Activated naive CD8-positive, alpha-beta T cell treated with anti-CD3 and anti-CD28 coated beads, Interleukin-2, amount 50 U/mL, for 24 hours (primary cell): Measurements from ENCODE around the gene CHST9.

Experiments used
- ATAC-seq: fragments of 150-1000 bp; cut with Tn5 transposase; one replicate; pipeline ENCODE4 v1.10.0; 2021
- DNase-seq: peaks from one replicate; pipeline ENCODE4 v3.0.0; 2021
- H3K27ac Mint-ChIP-seq: one replicate; pipeline ENCODE4 v1.8.0; 2021; ENCODE audit warnings: mild to moderate bottlenecking, mixed read lengths
- H3K27me3 Mint-ChIP-seq: one replicate; pipeline ENCODE4 v1.8.0; 2021; ENCODE audit warnings: mixed read lengths
- H3K36me3 Mint-ChIP-seq: one replicate; pipeline ENCODE4 v1.8.0; 2021; ENCODE audit warnings: low read depth, mixed read lengths
- H3K4me1 Mint-ChIP-seq: one replicate; pipeline ENCODE4 v1.8.0; 2021; ENCODE audit warnings: mixed read lengths
- H3K4me3 Mint-ChIP-seq: one replicate; pipeline ENCODE4 v1.8.0; 2021; ENCODE audit warnings: mild to moderate bottlenecking, moderate library complexity, mixed read lengths
- H3K9me3 Mint-ChIP-seq: one replicate; pipeline ENCODE4 v1.8.0; 2021; ENCODE audit warnings: mixed read lengths

The CHST9 gene

DNA sequence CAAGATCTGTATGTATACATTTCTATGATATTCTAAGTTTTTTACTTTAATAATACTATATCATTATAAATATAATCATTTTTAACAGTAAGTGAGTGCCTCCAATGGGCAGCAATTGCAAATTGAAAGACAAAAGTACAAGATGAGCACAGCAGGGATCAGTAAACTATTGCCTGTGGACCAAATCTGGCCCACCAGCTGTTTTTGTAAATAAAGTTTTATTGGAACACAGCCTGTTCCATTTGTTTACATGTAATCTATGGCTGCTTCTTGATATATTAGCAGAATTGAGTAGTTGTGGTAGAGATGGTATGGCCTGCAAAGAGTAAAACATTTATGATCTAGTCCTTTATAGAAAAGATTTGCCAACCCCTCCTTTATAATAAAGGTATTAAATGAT lies 43.2 kb downstream of the CHST9 start:
- no peak for DNase-seq
- H3K27ac Mint-ChIP-seq = no peak overlapping the region
- ATAC-seq = no peak
- no peaks in the 10 kb centered on the region for H3K36me3 Mint-ChIP-seq
- no peaks in the 10 kb centered on the region for H3K4me1 Mint-ChIP-seq
- no peaks in the 10 kb centered on the region for H3K9me3 Mint-ChIP-seq
- no peaks in the 10 kb centered on the region for H3K27me3 Mint-ChIP-seq
- no peak overlapping the region for H3K4me3 Mint-ChIP-seq

DNA sequence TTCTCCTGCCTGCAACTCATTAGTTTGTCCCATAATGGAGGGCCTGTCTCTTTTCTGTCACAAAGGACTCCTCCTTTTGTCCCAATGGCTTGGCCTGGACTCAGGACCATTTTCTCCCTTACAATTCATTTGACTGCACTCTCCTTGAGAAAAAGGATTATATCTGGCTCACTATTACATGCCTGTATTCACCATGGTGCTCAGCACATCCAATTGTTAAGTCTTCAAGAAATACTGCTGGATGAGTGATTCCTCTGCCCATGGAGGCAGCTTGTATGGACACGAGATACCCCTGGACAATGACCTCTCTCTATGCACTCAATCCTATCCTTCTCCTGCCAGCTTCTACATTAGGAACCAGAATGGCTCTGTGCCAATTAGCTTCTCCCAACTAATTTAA lies 47.0 kb downstream of the CHST9 start:
- Mint-ChIP-seq H3K4me3 (no peak overlapping the region), H3K36me3 (no peaks in the 10 kb centered on the region), H3K9me3 (peaks cover 6% of the 10 kb centered on the region), H3K27ac (no peak overlapping the region), H3K27me3 (no peaks in the 10 kb centered on the region), H3K4me1 (no peaks in the 10 kb centered on the region)
- no peak for DNase-seq
- ATAC-seq = no peak

DNA sequence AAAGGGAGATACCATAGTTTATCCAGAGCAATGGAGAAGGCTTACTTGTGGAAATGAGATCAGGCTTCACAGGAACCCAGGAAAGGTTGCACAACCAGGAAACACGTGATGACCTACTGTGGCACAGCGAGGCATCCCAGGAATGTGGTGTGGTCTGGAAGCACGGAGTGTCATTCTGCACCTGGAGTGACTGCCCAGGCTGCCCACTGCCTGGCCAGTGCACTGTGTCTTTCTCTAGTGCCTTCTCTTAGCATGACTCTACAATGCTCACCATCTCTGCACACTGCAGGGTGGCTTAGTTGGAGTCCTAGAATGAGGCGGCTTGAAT lies 48.9 kb downstream of the CHST9 start:
- Mint-ChIP-seq H3K4me3 (no peak overlapping the region), H3K4me1 (no peaks in the 10 kb centered on the region), H3K36me3 (no peaks in the 10 kb centered on the region), H3K27me3 (no peaks in the 10 kb centered on the region), H3K9me3 (peaks cover 7% of the 10 kb centered on the region), H3K27ac (no peak overlapping the region)
- DNase-seq (no peak), ATAC-seq (no peak)

DNA sequence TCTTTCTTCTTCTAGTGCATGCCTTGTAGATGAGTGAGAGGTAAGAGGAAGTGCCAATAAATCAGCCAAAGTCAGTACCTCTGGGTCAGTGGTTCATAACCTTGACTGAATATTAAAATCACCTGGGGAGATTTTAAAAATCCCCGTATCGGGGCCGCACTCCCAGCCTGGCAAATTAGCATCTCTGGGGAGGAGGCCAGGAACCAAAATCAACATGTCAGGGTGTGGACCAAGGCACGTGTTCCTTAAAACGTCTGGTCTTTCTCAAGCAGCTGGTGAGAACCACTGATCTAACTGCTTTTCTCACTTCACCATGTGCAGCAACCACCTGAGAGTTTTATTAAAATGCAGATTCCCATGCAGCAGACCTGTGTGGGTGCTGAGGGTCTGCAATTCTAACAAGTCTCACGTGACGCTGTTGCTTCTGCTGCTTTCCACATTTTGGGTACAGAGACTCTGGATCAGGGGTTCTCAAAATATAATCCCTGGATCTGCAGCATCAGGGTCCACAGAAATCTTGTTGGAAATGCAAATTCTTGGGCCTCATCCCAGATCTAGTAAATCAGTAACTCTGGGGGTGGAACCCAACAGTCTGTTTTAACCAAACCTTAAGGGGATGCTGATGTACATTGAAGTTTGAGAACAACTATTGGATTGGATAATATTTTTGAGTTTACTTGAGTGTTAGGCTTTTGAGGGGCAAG lies 49.5 kb downstream of the CHST9 start:
- Mint-ChIP-seq H3K4me3 (no peak overlapping the region), H3K36me3 (no peaks in the 10 kb centered on the region), H3K9me3 (peaks cover 7% of the 10 kb centered on the region), H3K4me1 (no peaks in the 10 kb centered on the region), H3K27ac (no peak overlapping the region), H3K27me3 (no peaks in the 10 kb centered on the region)
- no peak for ATAC-seq
- no peak for DNase-seq

DNA sequence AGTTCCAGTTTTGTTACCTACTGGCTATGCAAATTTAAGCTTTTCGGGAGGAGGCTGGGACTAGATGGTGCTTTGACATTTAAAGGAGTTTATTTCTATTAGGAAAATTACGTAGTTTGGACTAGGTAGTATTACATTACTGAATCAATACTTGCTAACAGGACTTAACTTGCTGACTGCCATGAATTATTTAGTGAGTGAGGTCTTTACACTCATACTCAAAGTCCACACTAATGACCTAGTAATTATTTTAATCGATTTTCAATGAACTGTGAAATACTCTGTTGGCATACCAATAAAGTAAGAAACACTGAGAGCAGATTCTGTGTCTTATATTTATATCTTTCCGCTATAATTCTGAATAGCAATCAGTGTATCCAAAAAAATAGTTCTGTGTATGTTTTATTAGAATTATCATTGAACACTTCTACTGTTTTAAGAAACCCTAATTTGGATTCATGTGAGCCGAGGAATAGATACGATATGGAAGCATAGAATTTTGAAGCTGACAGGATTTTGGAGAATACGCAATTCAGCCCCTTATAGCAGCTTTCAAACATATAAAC lies 55.0 kb downstream of the CHST9 start:
- ATAC-seq = no peak
- H3K9me3 Mint-ChIP-seq = peaks cover 10% of the 10 kb centered on the region
- no peaks in the 10 kb centered on the region for H3K36me3 Mint-ChIP-seq
- no peak overlapping the region for H3K27ac Mint-ChIP-seq
- H3K27me3 Mint-ChIP-seq = no peaks in the 10 kb centered on the region
- no peak for DNase-seq
- no peak overlapping the region for H3K4me3 Mint-ChIP-seq
- no peaks in the 10 kb centered on the region for H3K4me1 Mint-ChIP-seq

DNA sequence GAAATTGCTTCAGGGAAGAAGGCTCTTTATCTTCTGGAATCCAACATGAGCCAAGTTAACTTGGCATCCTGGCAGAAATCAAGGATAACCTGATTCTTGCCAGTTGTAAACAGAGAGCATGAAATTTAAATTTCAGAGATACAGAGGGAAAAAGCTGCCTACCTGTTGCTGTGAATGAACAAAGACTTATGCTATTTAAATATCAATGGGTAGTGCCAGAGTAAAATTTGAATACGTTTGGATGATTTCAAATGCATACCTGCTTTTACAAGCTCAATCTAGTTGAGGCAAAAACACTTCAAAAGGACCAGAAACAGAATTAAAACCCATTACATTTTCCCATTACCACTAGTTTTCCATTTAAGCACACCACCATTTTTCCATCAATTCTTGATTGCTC lies 60.9 kb downstream of the CHST9 start:
- no peaks in the 10 kb centered on the region for H3K4me1 Mint-ChIP-seq
- H3K27me3 Mint-ChIP-seq = no peaks in the 10 kb centered on the region
- no peak for DNase-seq
- no peaks in the 10 kb centered on the region for H3K36me3 Mint-ChIP-seq
- H3K9me3 Mint-ChIP-seq = peaks cover 7% of the 10 kb centered on the region
- no peak overlapping the region for H3K27ac Mint-ChIP-seq
- no peak for ATAC-seq
- H3K4me3 Mint-ChIP-seq = no peak overlapping the region

DNA sequence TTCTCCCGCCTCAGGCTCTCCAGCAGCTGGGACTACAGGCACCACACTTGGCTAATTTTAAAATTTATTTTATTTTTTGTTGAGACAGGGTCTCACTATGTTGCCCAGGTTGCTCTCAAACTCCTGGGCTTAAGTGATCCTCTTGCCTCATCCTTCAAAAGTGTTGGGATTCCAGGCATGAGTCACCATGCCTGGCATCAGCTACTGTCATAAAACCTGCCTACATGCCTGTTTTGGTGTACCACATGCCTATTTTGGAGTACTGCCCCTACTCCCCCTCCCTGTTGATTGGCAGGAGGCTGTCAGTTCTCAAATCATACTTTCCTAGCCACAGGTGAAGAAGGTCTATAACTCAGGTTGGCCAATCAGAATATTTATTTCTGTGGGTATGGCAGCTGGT lies 64.0 kb downstream of the CHST9 start:
- no peak overlapping the region for H3K27ac Mint-ChIP-seq
- peaks cover 13% of the 10 kb centered on the region for H3K9me3 Mint-ChIP-seq

DNA sequence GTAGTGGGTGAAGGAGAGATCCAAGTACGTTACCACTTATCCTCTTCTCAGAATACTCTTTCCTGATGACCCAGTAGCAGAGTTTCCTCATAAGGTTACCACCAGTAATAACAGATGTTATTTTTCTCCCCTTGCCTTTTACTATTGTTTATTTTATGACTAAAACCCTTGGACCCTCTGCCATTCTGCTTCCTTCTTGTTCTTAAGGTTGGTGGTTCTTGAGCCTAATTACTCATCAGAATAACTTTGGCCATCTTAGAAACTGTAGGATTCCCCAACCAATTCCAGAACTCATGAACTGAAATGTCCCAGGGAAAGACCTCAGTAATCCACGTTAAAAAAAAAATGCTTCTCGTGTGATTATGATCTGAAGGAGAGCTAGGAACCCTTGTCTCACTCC lies 64.9 kb downstream of the CHST9 start:
- Mint-ChIP-seq H3K4me3 (no peak overlapping the region), H3K36me3 (no peaks in the 10 kb centered on the region)

More for the DNA sequence above, 64.0 kb downstream of the CHST9 start:
- H3K4me1 Mint-ChIP-seq = no peaks in the 10 kb centered on the region
- no peaks in the 10 kb centered on the region for H3K27me3 Mint-ChIP-seq
- ATAC-seq (no peak), DNase-seq (no peak)
- H3K4me3 Mint-ChIP-seq = no peak overlapping the region
- no peaks in the 10 kb centered on the region for H3K36me3 Mint-ChIP-seq

DNA sequence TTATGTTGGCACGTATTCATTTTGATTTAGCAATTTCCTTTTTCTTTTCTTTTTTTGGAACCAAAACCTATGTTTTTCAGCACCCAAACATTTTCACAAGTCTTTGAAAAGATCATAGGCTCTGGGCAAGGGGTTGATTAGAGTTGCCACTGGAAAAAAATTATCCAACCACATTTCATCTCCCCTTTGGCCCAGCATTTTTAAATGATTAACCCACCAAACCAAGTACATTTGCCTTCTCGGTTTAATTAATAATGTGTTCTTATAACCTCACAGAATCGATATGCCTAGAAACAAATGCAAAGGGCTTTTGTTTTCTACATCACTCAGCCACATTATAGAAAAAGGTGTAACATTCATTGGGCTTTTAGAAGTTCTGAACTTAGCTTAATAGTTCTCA lies 66.1 kb downstream of the CHST9 start:
- H3K9me3 Mint-ChIP-seq = peaks cover 10% of the 10 kb centered on the region
- no peak overlapping the region for H3K27ac Mint-ChIP-seq
- no peak for ATAC-seq
- no peaks in the 10 kb centered on the region for H3K36me3 Mint-ChIP-seq
- H3K4me3 Mint-ChIP-seq = no peak overlapping the region
- DNase-seq = no peak
- H3K4me1 Mint-ChIP-seq = no peaks in the 10 kb centered on the region
- H3K27me3 Mint-ChIP-seq = no peaks in the 10 kb centered on the region

More for the DNA sequence above, 64.9 kb downstream of the CHST9 start:
- DNase-seq (no peak), ATAC-seq (no peak)
- H3K27ac Mint-ChIP-seq = no peak overlapping the region
- H3K27me3 Mint-ChIP-seq = no peaks in the 10 kb centered on the region
- H3K9me3 Mint-ChIP-seq = peaks cover 10% of the 10 kb centered on the region
- H3K4me1 Mint-ChIP-seq = no peaks in the 10 kb centered on the region

DNA sequence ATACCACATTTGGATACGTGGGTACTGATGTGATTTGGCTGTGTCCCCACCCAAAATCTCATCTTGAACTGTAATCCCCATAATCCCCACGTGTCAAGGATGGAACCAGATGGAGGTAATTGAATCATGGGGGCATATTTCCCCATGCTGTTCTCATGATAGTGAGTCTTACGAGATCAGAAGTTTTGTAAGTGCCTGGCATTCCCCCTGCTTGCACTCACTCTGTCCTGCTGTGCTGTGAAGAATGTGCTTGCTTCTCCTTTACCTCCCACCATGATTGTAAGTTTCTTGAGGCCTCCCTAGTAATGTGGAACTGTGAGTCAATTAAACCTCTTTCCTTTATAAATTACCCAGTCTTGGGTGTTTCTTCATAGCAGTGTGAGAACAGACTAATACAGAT lies 70.3 kb downstream of the CHST9 start:
- no peak overlapping the region for H3K4me3 Mint-ChIP-seq
- H3K4me1 Mint-ChIP-seq = no peaks in the 10 kb centered on the region
- H3K36me3 Mint-ChIP-seq = no peaks in the 10 kb centered on the region
- H3K27ac Mint-ChIP-seq = no peak overlapping the region
- H3K9me3 Mint-ChIP-seq = peaks cover 10% of the 10 kb centered on the region
- no peak for DNase-seq
- H3K27me3 Mint-ChIP-seq = no peaks in the 10 kb centered on the region
- no peak for ATAC-seq

DNA sequence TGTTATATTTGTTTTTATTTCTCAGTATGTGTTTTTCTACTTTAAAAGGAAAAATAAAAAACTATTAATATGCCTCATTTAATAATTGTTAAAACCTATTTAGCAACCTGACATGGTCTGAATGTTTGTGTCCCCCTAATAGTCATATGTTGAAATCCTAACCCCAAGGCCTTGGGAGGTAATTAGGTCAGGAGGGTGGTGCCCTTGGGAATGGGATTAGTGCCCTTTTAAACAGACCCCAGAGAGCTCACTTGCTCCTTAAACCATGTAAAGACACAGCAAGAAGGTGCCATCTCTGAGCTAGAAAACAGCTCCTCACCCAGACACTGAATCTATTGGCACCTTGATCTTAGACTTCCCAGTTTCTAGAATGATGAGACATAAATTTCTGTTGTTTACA lies 71.8 kb downstream of the CHST9 start:
- H3K36me3 Mint-ChIP-seq = no peaks in the 10 kb centered on the region
- no peak for ATAC-seq
- no peaks in the 10 kb centered on the region for H3K4me1 Mint-ChIP-seq
- no peak for DNase-seq
- no peak overlapping the region for H3K4me3 Mint-ChIP-seq
- H3K27me3 Mint-ChIP-seq = no peaks in the 10 kb centered on the region
- no peak overlapping the region for H3K27ac Mint-ChIP-seq
- peaks cover 6% of the 10 kb centered on the region for H3K9me3 Mint-ChIP-seq

DNA sequence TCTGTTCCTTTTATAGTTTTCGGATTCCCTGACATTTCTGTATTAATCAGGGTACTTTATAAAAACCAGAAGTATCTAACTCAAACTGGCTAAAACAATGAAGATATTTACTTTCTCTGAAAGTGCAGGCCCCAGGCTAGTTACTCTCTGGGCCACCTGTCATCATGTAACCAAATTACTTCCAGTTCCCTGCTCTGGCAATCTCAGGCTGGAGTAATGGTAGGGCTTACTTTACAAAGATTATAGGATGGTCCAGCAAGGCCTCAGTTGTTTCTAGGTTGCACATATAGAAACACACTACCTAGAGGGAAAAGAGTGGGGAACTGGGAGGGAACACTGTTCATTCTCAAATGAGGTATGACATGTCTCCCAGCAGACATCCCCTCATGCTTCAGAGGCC lies 74.8 kb downstream of the CHST9 start:
- H3K36me3 Mint-ChIP-seq = no peaks in the 10 kb centered on the region
- no peaks in the 10 kb centered on the region for H3K27me3 Mint-ChIP-seq
- H3K27ac Mint-ChIP-seq = no peak overlapping the region
- ATAC-seq (no peak), DNase-seq (no peak)
- no peaks in the 10 kb centered on the region for H3K4me1 Mint-ChIP-seq
- no peak overlapping the region for H3K4me3 Mint-ChIP-seq
- H3K9me3 Mint-ChIP-seq = peaks cover under 1% of the 10 kb centered on the region

DNA sequence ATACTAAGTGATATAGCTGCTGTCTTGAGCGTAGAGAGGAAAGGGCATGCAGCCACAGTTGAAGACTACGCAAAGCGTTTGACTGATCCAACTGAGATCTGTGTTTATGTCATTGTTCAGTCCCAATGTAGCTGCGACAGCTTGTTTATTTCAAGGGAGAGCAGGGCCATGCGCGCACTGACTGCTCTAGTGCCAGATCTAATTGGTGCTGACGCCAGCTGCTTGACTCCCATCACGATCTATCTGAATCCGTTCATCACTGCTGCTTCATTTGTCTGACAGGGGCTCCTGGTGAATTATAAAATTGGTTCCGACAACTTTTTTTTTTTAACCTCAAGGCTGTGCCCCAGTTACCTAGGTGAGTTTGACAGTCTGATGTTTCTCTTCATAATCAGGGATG lies 75.7 kb downstream of the CHST9 start:
- no peak for ATAC-seq
- no peak for DNase-seq
- H3K4me1 Mint-ChIP-seq = no peaks in the 10 kb centered on the region
- peaks cover 3% of the 10 kb centered on the region for H3K9me3 Mint-ChIP-seq
- no peaks in the 10 kb centered on the region for H3K36me3 Mint-ChIP-seq
- H3K4me3 Mint-ChIP-seq = no peak overlapping the region
- H3K27me3 Mint-ChIP-seq = no peaks in the 10 kb centered on the region
- H3K27ac Mint-ChIP-seq = no peak overlapping the region

DNA sequence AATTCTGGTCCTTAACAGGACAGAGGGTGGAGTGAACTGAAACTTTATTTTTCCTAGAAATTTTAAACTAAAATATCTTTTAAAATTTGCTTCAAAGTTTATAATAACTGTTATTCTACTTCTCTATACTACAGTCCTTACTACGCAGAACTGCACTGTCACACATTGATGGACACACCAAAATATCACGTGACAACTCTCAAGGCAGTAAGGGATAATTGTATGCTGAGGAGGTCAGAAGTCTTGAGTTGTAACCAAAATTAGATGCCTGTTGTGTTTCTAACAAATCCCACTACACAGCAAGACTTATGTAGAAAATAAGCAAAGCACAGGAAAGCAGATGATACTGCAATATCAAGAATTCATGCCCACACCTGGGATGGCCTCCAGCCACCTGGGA lies 76.3 kb downstream of the CHST9 start:
- H3K4me3 Mint-ChIP-seq = no peak overlapping the region
- ATAC-seq = no peak
- no peaks in the 10 kb centered on the region for H3K4me1 Mint-ChIP-seq

DNA sequence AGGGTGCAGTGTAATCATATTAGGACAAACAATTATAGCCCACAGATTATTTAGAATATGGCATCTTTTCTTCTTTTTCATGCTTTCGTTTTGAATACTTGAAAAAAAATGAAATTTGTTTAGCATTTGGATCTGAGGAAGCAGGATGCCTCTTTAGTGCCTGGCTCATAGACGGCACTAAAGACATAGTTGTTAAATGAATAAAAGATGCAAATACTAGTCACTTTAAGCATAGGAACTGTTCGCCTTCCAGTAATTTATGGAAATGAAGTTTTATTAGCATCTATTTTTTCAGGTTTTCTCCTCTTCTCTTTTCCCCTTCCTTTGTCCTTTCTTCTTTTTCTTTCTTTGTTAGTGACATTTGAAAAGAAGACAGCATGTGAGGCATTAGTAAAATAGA lies 80.4 kb downstream of the CHST9 start:
- H3K27ac Mint-ChIP-seq = no peak overlapping the region
- H3K36me3 Mint-ChIP-seq = no peaks in the 10 kb centered on the region
- H3K9me3 Mint-ChIP-seq = peaks cover 6% of the 10 kb centered on the region
- no peak for ATAC-seq
- DNase-seq = no peak
- no peak overlapping the region for H3K4me3 Mint-ChIP-seq
- H3K4me1 Mint-ChIP-seq = no peaks in the 10 kb centered on the region
- H3K27me3 Mint-ChIP-seq = no peaks in the 10 kb centered on the region

More for the DNA sequence above, 76.3 kb downstream of the CHST9 start:
- Mint-ChIP-seq H3K36me3 (no peaks in the 10 kb centered on the region), H3K9me3 (peaks cover 3% of the 10 kb centered on the region), H3K27me3 (no peaks in the 10 kb centered on the region), H3K27ac (no peak overlapping the region)
- DNase-seq = no peak

DNA sequence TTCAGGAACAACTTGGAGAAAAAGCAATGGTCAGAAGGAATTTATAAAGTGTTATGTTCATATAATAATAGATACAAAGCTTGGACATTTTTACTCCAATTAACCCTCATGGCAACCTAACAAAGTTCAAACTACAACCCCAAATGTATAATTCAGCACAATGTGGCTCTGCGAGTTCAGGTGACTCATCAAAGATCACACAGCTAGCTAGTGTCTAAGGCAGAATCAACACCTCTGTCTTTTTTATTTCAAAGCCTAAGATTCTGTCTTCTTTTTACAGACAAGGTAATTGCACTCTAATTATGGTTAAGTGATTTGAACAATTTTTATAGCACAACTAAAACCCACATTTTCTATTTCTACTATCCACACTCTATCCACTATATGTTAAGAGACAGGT lies 90.5 kb downstream of the CHST9 start:
- ATAC-seq (no peak), DNase-seq (no peak)
- H3K9me3 Mint-ChIP-seq = peaks cover 27% of the 10 kb centered on the region
- no peaks in the 10 kb centered on the region for H3K4me1 Mint-ChIP-seq
- no peak overlapping the region for H3K4me3 Mint-ChIP-seq
- no peaks in the 10 kb centered on the region for H3K36me3 Mint-ChIP-seq
- no peaks in the 10 kb centered on the region for H3K27me3 Mint-ChIP-seq
- no peak overlapping the region for H3K27ac Mint-ChIP-seq
